Suprapubic skin (tissue), 4 donors: ENCODE data around the gene GPN2. TPM values are rescaled to one million over a fixed set of nuclear protein-coding genes. Genes with fewer than 3 reads are reported as not detected.
"Not testable (repeated sequence)": the region's sequence is repeated elsewhere in the genome, so short reads cannot be mapped to it uniquely, and the experiment has no call there.

Experiments
- DNase-seq, 2 donors: peaks; one replicate each; pipeline ENCODE4 v3.0.0-alpha.2; 2019; ENCODE audit warnings: low spot score in 2 of 2
- H3K27ac ChIP-seq: fragments of 200-600 bp; sonication (generic); one replicate; pipeline ENCODE4 v1.5.1; 2019
- H3K27me3 ChIP-seq: fragments of 200-600 bp; sonication (generic); one replicate; pipeline ENCODE4 v1.5.1; 2019
- H3K36me3 ChIP-seq: fragments of 200-600 bp; sonication (generic); one replicate; pipeline ENCODE4 v1.5.1; 2019
- H3K4me1 ChIP-seq: fragments of 200-600 bp; sonication (generic); one replicate; pipeline ENCODE4 v1.5.1; 2019
- H3K4me3 ChIP-seq: fragments of 200-600 bp; sonication (generic); one replicate; pipeline ENCODE4 v1.5.1; 2019; ENCODE audit warnings: mild to moderate bottlenecking
- H3K9me3 ChIP-seq: fragments of 200-600 bp; sonication (generic); one replicate; pipeline ENCODE4 v1.5.1; 2019
- EP300 ChIP-seq: sonication (generic); formaldehyde crosslinking; IDR thresholded peaks from one replicate; pipeline ENCODE4 v1.6.1; 2017; ENCODE audit warnings: antibody characterized with exemption
- POLR2A ChIP-seq, 2 donors: fragments of 450-650 bp; IDR thresholded peaks; one replicate each; pipeline ENCODE4 v1.6.1; 2017; ENCODE audit warnings: antibody characterized with exemption in 2 of 2, mild to moderate bottlenecking in 2 of 2, moderate library complexity in 2 of 2
- POLR2AphosphoS5 ChIP-seq, 3 donors: sonication (generic); formaldehyde crosslinking; IDR thresholded peaks; one replicate each; pipeline ENCODE4 v1.6.1; 2017; ENCODE audit warnings: antibody characterized with exemption in 3 of 3
- WGBS: methylation state at CpG from one replicate; pipeline ENCODE4 v1.1.5; 2018; 5-methylcytosine and 5-hydroxymethylcytosine counted together
- total RNA-seq, 4 donors: library from RNA; depleted of rRNA; stranded (reverse); fragments of >200 nt; gene quantifications; one replicate each; pipeline ENCODE4 v1.1.0, GENCODE V29; 2016
- TF ChIP-seq, protein P1 (sequence below), 2 donors: fragments of 200-600 bp in 1 of 2; fragments of 450-650 bp in 1 of 2; sonication (generic) in 1 of 2; IDR thresholded peaks; one replicate each; pipeline ENCODE4 v1.5.1; 2016 to 2019; ENCODE audit warnings: antibody characterized with exemption in 2 of 2, mild to moderate bottlenecking in 1 of 2, moderate library complexity in 1 of 2

GPN2 gene
- total RNA-seq, 4 donors from 2014 or later = 13.2 to 25.3 (median 18.8) TPM

DNA sequence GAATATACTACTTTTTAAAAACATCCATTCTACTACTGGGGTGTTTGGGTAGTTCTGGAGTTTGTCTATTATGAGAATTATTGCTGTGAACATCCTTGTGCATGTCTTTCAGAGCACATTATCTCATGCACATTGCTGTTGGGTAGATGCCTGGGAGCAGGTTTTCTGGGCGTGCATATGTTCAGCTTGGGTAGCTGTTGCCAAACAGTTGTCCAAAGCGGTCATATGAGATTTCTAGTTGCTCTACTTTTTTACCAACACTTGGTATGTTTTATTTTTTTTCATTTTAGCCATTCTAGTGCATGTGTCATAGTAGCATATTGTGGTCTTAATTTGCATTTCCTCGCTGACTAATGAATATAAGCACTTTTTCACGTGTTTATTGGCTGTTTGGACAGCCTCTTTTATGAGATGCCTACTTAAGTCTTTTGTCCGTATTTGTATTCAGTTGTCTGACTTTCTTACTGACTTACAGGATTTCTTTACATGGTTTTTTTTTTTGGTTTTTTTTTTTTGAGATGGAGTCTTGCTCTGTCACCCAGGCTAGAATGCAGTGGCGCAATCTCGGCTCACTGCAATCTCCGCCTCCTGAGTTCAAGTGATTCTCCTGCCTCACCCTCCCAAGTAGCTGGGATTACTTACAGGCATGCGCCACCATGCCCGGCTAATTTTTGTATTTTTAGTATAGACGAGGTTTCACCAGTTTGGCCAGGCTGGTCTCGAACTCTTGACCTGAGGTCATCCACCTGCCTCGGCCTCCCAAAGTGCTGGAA lies 45.5 kb downstream of the GPN2 start:
- Histone ChIP-seq H3K9me3 (no peaks in the 10 kb centered on the region), H3K4me3 (no peak overlapping the region), H3K27ac (no peak overlapping the region), H3K4me1 (peaks cover 16% of the 10 kb centered on the region), H3K27me3 (no peaks in the 10 kb centered on the region), H3K36me3 (peaks cover 67% of the 10 kb centered on the region)
- WGBS = 74% methylated on average over 13 of the region's 13 CpGs
- no peak for DNase-seq
- TF ChIP-seq EP300 (no peak), POLR2AphosphoS5 (IDR thresholded peaks at IDR 0.05) (no peak), POLR2A (IDR thresholded peaks at IDR 0.05) (no peak)
- TF ChIP-seq, protein P1, sequence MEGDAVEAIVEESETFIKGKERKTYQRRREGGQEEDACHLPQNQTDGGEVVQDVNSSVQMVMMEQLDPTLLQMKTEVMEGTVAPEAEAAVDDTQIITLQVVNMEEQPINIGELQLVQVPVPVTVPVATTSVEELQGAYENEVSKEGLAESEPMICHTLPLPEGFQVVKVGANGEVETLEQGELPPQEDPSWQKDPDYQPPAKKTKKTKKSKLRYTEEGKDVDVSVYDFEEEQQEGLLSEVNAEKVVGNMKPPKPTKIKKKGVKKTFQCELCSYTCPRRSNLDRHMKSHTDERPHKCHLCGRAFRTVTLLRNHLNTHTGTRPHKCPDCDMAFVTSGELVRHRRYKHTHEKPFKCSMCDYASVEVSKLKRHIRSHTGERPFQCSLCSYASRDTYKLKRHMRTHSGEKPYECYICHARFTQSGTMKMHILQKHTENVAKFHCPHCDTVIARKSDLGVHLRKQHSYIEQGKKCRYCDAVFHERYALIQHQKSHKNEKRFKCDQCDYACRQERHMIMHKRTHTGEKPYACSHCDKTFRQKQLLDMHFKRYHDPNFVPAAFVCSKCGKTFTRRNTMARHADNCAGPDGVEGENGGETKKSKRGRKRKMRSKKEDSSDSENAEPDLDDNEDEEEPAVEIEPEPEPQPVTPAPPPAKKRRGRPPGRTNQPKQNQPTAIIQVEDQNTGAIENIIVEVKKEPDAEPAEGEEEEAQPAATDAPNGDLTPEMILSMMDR (IDR thresholded peaks at IDR 0.05) = no peak

DNA sequence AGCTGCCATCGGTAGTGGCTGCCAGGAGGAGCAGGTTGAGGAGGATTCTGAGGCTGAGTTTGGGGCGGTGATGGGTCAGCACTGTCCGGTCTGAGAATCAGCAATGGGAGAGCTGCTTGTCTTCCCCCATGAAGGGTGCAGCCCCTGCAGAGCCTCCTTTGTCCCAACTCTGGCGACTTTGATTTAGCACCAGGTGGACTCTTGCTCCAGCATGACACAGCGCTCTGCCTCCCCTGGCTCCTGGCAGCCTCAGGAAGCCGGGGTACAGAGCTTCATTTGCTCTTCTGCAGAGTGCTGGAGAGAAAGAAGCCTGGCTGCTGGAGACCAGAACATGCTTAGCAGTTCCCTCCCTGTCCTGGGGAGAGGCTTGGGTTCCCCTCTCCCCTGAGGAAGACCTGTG lies 50.3 kb downstream of the GPN2 start:
- no peak for DNase-seq
- TF ChIP-seq POLR2AphosphoS5 (IDR thresholded peaks at IDR 0.05) (no peak), POLR2A (IDR thresholded peaks at IDR 0.05) (no peak)
- TF ChIP-seq, protein P1 (IDR thresholded peaks at IDR 0.05) = no peak
- 82% methylated on average over 4 of the region's 6 CpGs for WGBS
- H3K4me3 ChIP-seq = no peak overlapping the region
- H3K4me1 ChIP-seq = no peaks in the 10 kb centered on the region
- H3K27me3 ChIP-seq = no peaks in the 10 kb centered on the region
- no peaks in the 10 kb centered on the region for H3K9me3 ChIP-seq
- peaks cover 73% of the 10 kb centered on the region for H3K36me3 ChIP-seq
- no peak overlapping the region for H3K27ac ChIP-seq

DNA sequence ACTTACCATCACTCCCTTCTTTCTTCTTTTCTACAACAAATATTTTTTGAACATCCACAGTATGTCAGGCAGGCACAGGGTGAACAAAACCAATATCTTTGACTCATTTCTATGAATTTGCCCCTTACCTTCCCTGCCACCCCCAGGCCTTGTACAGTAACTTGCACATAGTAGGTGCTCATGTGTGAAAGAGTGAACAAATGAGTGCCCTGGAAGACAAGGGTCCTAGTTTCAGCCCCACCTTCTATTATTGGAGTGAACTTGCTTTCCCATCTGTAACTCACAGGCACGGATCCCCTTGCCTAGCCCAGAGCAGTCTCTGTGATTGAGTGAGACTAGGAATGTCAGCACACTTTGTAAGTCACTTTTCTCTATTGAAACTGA lies 50.8 kb downstream of the GPN2 start:
- 92% methylated on average over 1 of the region's 1 CpG for WGBS
- H3K4me1 ChIP-seq = no peaks in the 10 kb centered on the region
- H3K36me3 ChIP-seq = peaks cover 77% of the 10 kb centered on the region
- no peak for DNase-seq
- H3K9me3 ChIP-seq = no peaks in the 10 kb centered on the region
- no peak overlapping the region for H3K27ac ChIP-seq
- H3K27me3 ChIP-seq = no peaks in the 10 kb centered on the region
- TF ChIP-seq POLR2AphosphoS5 (IDR thresholded peaks at IDR 0.05) (no peak), POLR2A (IDR thresholded peaks at IDR 0.05) (no peak)
- TF ChIP-seq, protein P1 (IDR thresholded peaks at IDR 0.05) = no peak
- no peak overlapping the region for H3K4me3 ChIP-seq

DNA sequence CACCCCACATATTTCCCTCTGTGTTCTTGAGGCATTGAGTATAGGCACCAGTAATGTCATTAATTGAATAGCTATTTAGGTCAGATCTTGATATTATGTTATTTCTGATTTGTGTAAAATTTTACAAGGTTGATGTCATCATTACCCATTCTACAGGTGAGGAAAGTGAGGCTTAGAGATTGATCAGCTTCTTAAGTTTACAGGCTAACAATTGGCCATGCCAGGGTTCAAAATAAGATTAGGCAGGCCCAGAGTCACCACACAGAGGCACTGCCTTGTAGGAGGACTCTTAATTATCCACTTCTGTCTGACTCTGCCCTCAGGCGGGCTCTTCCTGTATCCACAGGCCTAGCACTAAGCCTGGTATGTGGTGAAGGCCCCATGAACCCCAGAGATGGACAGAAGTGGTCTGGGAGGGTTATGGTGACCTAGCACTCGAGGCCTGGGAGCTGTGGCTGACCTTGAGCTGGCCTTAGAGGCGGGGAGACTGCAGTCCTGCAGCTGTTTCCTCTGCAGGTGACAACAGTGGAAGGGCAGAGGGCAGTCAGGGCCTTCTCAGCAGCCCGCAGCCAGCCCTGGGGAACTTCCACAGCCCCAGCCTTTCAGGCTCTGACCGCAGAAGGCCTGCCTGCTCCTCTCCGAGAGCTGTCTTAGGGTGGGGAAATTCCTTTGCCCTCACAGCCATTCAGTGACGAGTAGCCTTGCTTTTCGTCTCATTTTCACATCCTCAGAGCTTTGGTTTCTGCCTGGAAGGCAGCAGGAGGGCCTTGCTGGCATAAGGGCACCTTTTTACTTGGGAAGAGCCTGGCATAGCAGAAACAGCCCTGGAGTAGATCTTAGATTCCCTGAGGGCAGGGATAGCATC lies 51.4 kb downstream of the GPN2 start:
- Histone ChIP-seq H3K36me3 (peaks cover 77% of the 10 kb centered on the region), H3K4me3 (no peak overlapping the region), H3K27me3 (no peaks in the 10 kb centered on the region), H3K9me3 (no peaks in the 10 kb centered on the region), H3K4me1 (no peaks in the 10 kb centered on the region), H3K27ac (no peak overlapping the region)
- no peak for DNase-seq
- 47% methylated on average over 6 of the region's 8 CpGs for WGBS
- TF ChIP-seq EP300 (no peak), POLR2A (IDR thresholded peaks at IDR 0.05) (no peak), POLR2AphosphoS5 (IDR thresholded peaks at IDR 0.05) (no peak)
- TF ChIP-seq, protein P1 (IDR thresholded peaks at IDR 0.05) = no peak

DNA sequence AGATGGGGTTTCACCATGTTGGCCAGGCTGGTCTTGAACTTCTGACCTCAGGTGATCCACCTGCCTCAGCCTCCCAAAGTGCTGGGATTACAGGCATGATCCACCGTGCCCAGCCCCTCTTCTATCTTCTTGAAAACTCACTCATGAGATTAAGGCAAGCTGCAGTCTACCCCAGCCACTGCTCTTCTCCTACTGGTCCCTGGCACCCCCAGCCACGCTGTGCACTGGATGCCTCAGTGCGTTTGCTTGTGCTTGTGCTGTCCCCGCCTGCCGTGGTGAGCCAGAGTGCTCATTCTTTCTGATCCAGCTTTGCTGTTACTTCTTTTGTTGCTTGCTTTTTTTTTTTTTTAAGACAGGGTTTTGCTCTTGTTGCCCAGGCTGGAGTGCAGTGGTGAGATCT lies 52.4 kb downstream of the GPN2 start:
- 93% methylated on average over 5 of the region's 5 CpGs for WGBS
- H3K9me3 ChIP-seq, DNase-seq, H3K27me3 ChIP-seq, H3K4me1 ChIP-seq, H3K27ac ChIP-seq, H3K4me3 ChIP-seq: not testable (repeated sequence)
- H3K36me3 ChIP-seq = peaks cover 79% of the 10 kb centered on the region
